GM19023 (cell line): ENCODE data around the gene AZU1.
"Not testable (repeated sequence)": the region's sequence is repeated elsewhere in the genome, so short reads cannot be mapped to it uniquely, and the experiment has no call there.

ENCODE experiments used
- ATAC-seq: cut with Tn5 transposase; IDR thresholded peaks from one replicate; pipeline ENCODE4 v1.9.1; 2021; ENCODE audit warnings: mild to moderate bottlenecking, moderate library complexity; ENCODE audit not compliant: unreplicated experiment

The AZU1 gene

GRCh38 chr19:807627-808422 lies 19.8 kb upstream of the AZU1 start:
- ATAC-seq = no peak

GRCh38 chr19:808423-808775 lies 19.2 kb upstream of the AZU1 start:
- ATAC-seq = no peak

- no peak for ATAC-seq
Observed at GRCh38 chr19:810077-810855, 17.4 kb upstream of the AZU1 start.

GRCh38 chr19:810883-811489 lies 16.7 kb upstream of the AZU1 start:
- ATAC-seq = no peak

GRCh38 chr19:811506-812048 lies 16.1 kb upstream of the AZU1 start:
- ATAC-seq = no peak

GRCh38 chr19:812049-812746 lies 15.4 kb upstream of the AZU1 start:
- ATAC-seq = no peak

GRCh38 chr19:812747-813218 lies 14.9 kb upstream of the AZU1 start:
- ATAC-seq = no peak

GRCh38 chr19:813219-814151 lies 14.2 kb upstream of the AZU1 start:
- no peak for ATAC-seq

GRCh38 chr19:814152-815078 lies 13.2 kb upstream of the AZU1 start:
- no peak for ATAC-seq

GRCh38 chr19:815079-815774 lies 12.4 kb upstream of the AZU1 start:
- ATAC-seq = no peak

- ATAC-seq = no peak
Observed at GRCh38 chr19:815775-816499, 11.7 kb upstream of the AZU1 start.

- no peak for ATAC-seq
Observed at GRCh38 chr19:816500-816857, 11.2 kb upstream of the AZU1 start.

- ATAC-seq = not testable (repeated sequence)
Observed at GRCh38 chr19:820212-820611, 7.4 kb upstream of the AZU1 start.

- ATAC-seq = no peak
Observed at GRCh38 chr19:821231-821824, 6.3 kb upstream of the AZU1 start.

GRCh38 chr19:821825-822503 lies 5.7 kb upstream of the AZU1 start, which contains the start of gene PLPPR3:
Gene PLPPR3, minus strand, starts transcription at chr19:821955. Its CDS starts 396 bp downstream, at chr19:821559.
- no peak for ATAC-seq

- no peak for ATAC-seq
Observed at GRCh38 chr19:823565-824121, 4.0 kb upstream of the AZU1 start.
